ENCODE measurements around the gene MLYCD.

DNA sequence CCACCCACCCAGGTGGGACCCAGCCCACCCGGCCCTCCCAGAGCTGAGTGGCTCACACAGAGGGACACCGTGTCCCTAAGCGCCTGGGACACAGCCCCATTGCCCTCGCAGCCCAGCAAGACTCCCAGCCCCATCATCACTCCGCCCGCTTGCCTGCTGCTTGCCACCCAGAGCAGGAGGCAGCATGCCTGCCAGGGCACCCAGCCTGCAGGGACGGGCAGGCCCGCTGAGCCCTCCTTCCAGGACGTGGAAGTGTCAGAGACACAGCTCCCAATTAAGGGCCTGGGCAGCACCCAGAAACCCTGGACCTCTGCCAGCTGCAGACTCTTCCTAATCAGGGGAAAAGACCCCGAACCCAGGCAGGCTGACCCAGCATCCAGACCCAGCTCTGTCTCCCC is 36.9 kb downstream of the MLYCD start:
- TF ChIP-seq, protein P1, sequence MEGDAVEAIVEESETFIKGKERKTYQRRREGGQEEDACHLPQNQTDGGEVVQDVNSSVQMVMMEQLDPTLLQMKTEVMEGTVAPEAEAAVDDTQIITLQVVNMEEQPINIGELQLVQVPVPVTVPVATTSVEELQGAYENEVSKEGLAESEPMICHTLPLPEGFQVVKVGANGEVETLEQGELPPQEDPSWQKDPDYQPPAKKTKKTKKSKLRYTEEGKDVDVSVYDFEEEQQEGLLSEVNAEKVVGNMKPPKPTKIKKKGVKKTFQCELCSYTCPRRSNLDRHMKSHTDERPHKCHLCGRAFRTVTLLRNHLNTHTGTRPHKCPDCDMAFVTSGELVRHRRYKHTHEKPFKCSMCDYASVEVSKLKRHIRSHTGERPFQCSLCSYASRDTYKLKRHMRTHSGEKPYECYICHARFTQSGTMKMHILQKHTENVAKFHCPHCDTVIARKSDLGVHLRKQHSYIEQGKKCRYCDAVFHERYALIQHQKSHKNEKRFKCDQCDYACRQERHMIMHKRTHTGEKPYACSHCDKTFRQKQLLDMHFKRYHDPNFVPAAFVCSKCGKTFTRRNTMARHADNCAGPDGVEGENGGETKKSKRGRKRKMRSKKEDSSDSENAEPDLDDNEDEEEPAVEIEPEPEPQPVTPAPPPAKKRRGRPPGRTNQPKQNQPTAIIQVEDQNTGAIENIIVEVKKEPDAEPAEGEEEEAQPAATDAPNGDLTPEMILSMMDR (IDR thresholded peaks at IDR 0.05) = no peak
- TF ChIP-seq POLR2A (IDR thresholded peaks at IDR 0.05) = no peak

Data from right lobe of liver (tissue), 4 donors.